ENCODE results near the gene TNC.

The TNC gene

DNA sequence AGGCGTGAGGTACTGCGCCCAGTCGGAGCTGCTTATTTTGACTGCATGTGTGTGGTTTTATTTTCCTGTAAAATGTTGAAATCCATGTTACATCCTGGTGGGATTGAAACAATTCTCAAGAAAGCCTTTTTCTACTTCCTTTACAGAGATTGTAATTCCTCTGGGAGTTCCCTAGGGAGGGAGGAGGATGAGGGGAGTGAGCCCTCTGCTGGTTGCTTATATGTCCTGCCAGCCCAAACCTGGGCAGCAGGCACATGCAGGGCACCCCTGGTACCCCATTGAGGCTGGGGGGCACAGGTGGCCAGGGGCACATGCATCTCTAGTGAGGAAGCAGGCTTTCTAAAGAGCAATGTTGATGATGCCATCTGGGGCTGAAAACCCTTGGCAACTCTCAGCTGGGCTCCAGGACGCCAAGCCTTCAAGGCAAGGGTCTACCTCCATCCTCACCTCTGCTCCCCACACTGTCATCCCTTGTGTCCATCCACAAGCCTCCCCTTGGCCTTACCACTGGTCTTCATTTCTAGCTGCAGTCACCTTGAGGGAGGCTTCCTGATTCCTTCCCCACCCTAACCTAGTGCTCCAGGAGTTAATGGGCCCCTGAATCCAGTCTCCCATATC, 102.8 kb downstream of the TNC start:
- Histone ChIP-seq H4K20me1 (ENCODE audit: insufficient read depth, low read length) (no peaks in the 10 kb centered on the region), H3K79me2 (ENCODE audit: low read length) (no peaks in the 10 kb centered on the region), H3K4me3 (ENCODE audit: low read length) (no peak overlapping the region), H3K9me2 (replicated peaks; ENCODE audit: insufficient read depth, low read length) (no peaks in the 10 kb centered on the region), H3K4me1 (ENCODE audit: low read length) (no peaks in the 10 kb centered on the region), H3K4me2 (ENCODE audit: low read depth, low read length) (no peak overlapping the region), H2AFZ (ENCODE audit: low read length) (no peak overlapping the region), H3K27ac (ENCODE audit: low read length) (no peak overlapping the region), H3K27me3 (replicated peaks; ENCODE audit: insufficient read depth, low read length) (no peaks in the 10 kb centered on the region), H3K36me3 (replicated peaks; ENCODE audit: insufficient read depth, low read length) (no peaks in the 10 kb centered on the region), H3K9ac (ENCODE audit: low read length) (no peak overlapping the region), H3F3A (ENCODE audit: insufficient read depth, low read length) (no peaks in the 10 kb centered on the region), H3K9me3 (replicated peaks; ENCODE audit: insufficient read depth, low read length) (no peaks in the 10 kb centered on the region)
- TF ChIP-seq, protein P1, sequence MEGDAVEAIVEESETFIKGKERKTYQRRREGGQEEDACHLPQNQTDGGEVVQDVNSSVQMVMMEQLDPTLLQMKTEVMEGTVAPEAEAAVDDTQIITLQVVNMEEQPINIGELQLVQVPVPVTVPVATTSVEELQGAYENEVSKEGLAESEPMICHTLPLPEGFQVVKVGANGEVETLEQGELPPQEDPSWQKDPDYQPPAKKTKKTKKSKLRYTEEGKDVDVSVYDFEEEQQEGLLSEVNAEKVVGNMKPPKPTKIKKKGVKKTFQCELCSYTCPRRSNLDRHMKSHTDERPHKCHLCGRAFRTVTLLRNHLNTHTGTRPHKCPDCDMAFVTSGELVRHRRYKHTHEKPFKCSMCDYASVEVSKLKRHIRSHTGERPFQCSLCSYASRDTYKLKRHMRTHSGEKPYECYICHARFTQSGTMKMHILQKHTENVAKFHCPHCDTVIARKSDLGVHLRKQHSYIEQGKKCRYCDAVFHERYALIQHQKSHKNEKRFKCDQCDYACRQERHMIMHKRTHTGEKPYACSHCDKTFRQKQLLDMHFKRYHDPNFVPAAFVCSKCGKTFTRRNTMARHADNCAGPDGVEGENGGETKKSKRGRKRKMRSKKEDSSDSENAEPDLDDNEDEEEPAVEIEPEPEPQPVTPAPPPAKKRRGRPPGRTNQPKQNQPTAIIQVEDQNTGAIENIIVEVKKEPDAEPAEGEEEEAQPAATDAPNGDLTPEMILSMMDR (IDR thresholded peaks at IDR 0.05; ENCODE audit: low read length): peak; percentile 66
- TF ChIP-seq EZH2phosphoT487 (IDR thresholded peaks at IDR 0.05; ENCODE audit: low read length): no peak
- no peak for DNase-seq

GRCh38 chr9:115014438-115014837, 103.5 kb downstream of the TNC start:
- Histone ChIP-seq H3K4me3 (ENCODE audit: low read length) (no peak overlapping the region), H4K20me1 (ENCODE audit: insufficient read depth, low read length) (no peaks in the 10 kb centered on the region), H3F3A (ENCODE audit: insufficient read depth, low read length) (no peaks in the 10 kb centered on the region), H3K79me2 (ENCODE audit: low read length) (no peaks in the 10 kb centered on the region), H3K36me3 (replicated peaks; ENCODE audit: insufficient read depth, low read length) (no peaks in the 10 kb centered on the region), H3K4me2 (ENCODE audit: low read depth, low read length) (no peak overlapping the region), H2AFZ (ENCODE audit: low read length) (no peak overlapping the region), H3K4me1 (ENCODE audit: low read length) (no peaks in the 10 kb centered on the region), H3K9ac (ENCODE audit: low read length) (no peak overlapping the region), H3K9me3 (replicated peaks; ENCODE audit: insufficient read depth, low read length) (no peaks in the 10 kb centered on the region), H3K27ac (ENCODE audit: low read length) (no peak overlapping the region), H3K27me3 (replicated peaks; ENCODE audit: insufficient read depth, low read length) (no peaks in the 10 kb centered on the region), H3K9me2 (replicated peaks; ENCODE audit: insufficient read depth, low read length) (no peaks in the 10 kb centered on the region)
- TF ChIP-seq, protein P1 (IDR thresholded peaks at IDR 0.05; ENCODE audit: low read length): no peak
- TF ChIP-seq EZH2 (optimal IDR thresholded peaks at IDR 0.05; ENCODE audit: low read depth, low read length): no peak
- TF ChIP-seq EZH2phosphoT487 (IDR thresholded peaks at IDR 0.05; ENCODE audit: low read length): no peak
- no peak for DNase-seq

GRCh38 chr9:115013998-115014397, 104.0 kb downstream of the TNC start:
- Histone ChIP-seq H3K4me1 (ENCODE audit: low read length) (no peaks in the 10 kb centered on the region), H3F3A (ENCODE audit: insufficient read depth, low read length) (no peaks in the 10 kb centered on the region), H2AFZ (ENCODE audit: low read length) (no peak overlapping the region), H3K36me3 (replicated peaks; ENCODE audit: insufficient read depth, low read length) (no peaks in the 10 kb centered on the region), H3K79me2 (ENCODE audit: low read length) (no peaks in the 10 kb centered on the region), H3K27me3 (replicated peaks; ENCODE audit: insufficient read depth, low read length) (no peaks in the 10 kb centered on the region), H3K4me2 (ENCODE audit: low read depth, low read length) (no peak overlapping the region), H4K20me1 (ENCODE audit: insufficient read depth, low read length) (no peaks in the 10 kb centered on the region), H3K27ac (ENCODE audit: low read length) (no peak overlapping the region), H3K4me3 (ENCODE audit: low read length) (no peak overlapping the region), H3K9me3 (replicated peaks; ENCODE audit: insufficient read depth, low read length) (no peaks in the 10 kb centered on the region), H3K9me2 (replicated peaks; ENCODE audit: insufficient read depth, low read length) (no peaks in the 10 kb centered on the region), H3K9ac (ENCODE audit: low read length) (no peak overlapping the region)
- TF ChIP-seq EZH2 (optimal IDR thresholded peaks at IDR 0.05; ENCODE audit: low read depth, low read length) (no peak), EZH2phosphoT487 (IDR thresholded peaks at IDR 0.05; ENCODE audit: low read length) (no peak)
- TF ChIP-seq, protein P1 (IDR thresholded peaks at IDR 0.05; ENCODE audit: low read length): peak; percentile 88
- DNase-seq: peak; percentile 76
